GM19193 (cell line): ENCODE results near the gene PHLDB2.

Experiments
- POLR2A ChIP-seq: IDR thresholded peaks from 4 replicates; pipeline ENCODE4 v1.6.1; 2011; ENCODE audit not compliant: insufficient read depth, insufficient read length; ENCODE audit errors: extremely low read depth

The PHLDB2 gene

GRCh38 chr3:111862974-111863373 lies 3.9 kb downstream of the PHLDB2 start:
- TF ChIP-seq POLR2A, result no peak

GRCh38 chr3:111863942-111864694 lies 5.1 kb downstream of the PHLDB2 start:
- TF ChIP-seq POLR2A, result no peak

- TF ChIP-seq POLR2A, result no peak
Measured at GRCh38 chr3:111864821-111865656, 6.0 kb downstream of the PHLDB2 start.

- no peak for TF ChIP-seq POLR2A
Measured at GRCh38 chr3:111867889-111868426, 8.9 kb downstream of the PHLDB2 start.

- TF ChIP-seq POLR2A, result no peak
Measured at GRCh38 chr3:111870620-111871019, 11.6 kb downstream of the PHLDB2 start.

- no peak for TF ChIP-seq POLR2A
Measured at GRCh38 chr3:111871809-111872623, 13.0 kb downstream of the PHLDB2 start.

- TF ChIP-seq POLR2A, result no peak
Measured at GRCh38 chr3:111872979-111873378, 13.9 kb downstream of the PHLDB2 start.

GRCh38 chr3:111874177-111874820 lies 15.2 kb downstream of the PHLDB2 start:
- TF ChIP-seq POLR2A, result no peak

GRCh38 chr3:111881480-111881879 lies 22.4 kb downstream of the PHLDB2 start:
- TF ChIP-seq POLR2A, result no peak

- TF ChIP-seq POLR2A, result no peak
Measured at GRCh38 chr3:111882194-111882593, 23.1 kb downstream of the PHLDB2 start.

- no peak for TF ChIP-seq POLR2A
Measured at GRCh38 chr3:111882799-111883198, 23.7 kb downstream of the PHLDB2 start.

- no peak for TF ChIP-seq POLR2A
Measured at GRCh38 chr3:111884411-111885018, 25.4 kb downstream of the PHLDB2 start.

- no peak for TF ChIP-seq POLR2A
Measured at GRCh38 chr3:111885578-111885977, 26.5 kb downstream of the PHLDB2 start.

- TF ChIP-seq POLR2A, result no peak
Measured at GRCh38 chr3:111890051-111890580, 31.1 kb downstream of the PHLDB2 start.
